Measurements from ENCODE around the gene GTSE1.
"Not testable (repeated sequence)": the region's sequence is repeated elsewhere in the genome, so short reads cannot be mapped to it uniquely, and the experiment has no call there.

Gene GTSE1

DNA sequence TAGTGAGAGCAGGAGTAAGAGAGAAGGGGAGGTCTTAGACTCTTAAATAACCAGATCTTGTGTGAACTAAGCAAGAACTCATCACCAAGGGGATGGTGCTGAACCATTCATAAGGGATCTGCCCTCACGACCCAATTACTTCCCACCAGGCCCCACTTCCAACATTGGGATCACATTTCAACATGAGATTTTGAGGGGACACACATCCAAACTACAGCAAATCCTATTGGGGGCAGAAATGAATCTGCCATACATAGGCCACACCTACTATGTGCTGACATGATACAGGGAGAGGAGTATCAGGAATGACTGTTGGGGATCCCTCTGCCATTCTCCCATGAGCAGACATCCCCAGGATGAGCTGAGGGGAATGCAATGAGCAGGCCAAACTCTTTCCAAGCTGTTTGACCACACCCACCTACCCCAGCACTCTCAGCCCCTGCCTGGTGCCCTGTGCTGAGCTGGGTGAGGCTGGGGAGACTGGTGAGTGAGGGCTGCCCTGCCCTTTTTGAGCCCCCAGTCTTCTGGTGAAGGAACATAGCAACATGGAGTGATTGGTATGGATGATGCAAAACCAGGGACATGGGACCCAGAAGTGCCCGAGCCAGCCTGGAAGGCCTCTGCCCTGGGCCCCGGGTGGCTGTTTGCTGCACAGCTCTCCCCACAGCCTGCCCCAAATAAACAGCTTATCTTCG lies 1.2 kb upstream of the GTSE1 start:
- DNase-seq = no peak

DNA sequence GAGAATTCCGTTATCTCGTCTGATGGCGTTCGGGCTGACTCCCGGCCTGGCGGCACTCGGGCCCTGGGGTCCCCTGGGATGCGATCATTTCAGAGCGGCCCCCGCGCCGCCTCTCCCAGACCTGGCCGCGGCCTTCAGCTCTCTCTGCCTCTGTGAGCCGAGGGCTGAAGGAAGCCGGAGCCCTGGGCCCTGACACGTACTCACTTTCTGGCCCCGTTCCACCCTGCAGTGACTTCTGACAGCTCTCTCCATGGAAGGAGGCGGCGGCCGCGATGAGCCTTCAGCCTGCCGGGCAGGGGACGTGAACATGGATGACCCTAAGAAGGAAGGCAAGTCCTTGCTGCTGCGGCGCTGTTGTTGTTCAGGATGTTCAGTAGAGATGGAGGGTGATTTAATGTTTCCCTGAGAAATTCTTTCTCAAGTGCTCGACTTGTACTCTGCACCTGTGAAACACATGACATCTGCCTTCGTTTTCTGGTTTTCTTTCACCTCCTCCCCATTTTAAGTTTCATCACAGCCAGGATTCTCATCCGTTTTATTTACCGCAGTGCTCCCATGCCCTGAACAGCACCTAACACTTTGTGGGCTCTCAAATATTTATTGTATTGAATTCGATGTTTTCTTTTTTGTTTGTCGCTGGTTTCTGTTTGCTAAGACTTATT lies 612 bp downstream of the GTSE1 start:
- no peak for DNase-seq

DNA sequence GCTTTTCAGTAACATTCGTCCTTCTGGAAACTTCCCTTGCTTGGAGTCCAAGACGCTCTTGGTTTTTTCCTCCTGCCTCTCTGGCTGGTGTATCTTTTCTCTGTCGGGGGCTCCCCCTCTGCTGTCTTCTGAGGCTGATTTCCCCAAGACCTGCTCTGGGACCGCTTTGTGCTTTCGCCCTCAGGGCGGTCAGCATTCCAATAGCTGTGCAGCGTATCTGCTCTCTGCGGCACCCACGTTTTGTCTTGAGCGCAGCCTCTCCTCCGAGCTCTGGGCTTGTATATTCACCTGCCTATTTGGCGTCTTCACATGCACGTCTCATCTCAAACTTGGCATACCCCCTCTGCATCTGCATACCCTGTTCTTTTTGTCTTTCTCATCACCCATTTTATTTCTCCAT lies 2.4 kb downstream of the GTSE1 start:
- DNase-seq = no peak

DNA sequence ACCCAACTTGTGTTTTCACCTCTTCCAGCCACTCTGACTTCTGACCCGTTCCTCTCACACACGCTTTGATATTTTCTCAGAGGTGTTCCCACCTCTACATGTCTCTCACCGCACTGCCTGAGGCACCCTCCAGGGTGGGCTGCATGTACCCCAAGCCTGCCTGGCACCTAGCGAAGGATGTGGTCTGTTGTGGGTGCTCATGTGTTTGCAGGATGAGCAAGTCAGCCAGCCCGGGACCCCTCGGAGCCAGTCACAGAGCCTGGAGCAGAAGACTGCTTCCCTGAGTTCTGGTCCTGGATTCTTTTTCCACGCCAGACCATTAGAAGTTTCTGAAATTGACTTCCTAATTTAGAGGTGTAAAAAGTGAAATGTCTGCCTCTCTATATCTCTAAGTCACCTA lies 3.8 kb downstream of the GTSE1 start:
- DNase-seq = no peak

DNA sequence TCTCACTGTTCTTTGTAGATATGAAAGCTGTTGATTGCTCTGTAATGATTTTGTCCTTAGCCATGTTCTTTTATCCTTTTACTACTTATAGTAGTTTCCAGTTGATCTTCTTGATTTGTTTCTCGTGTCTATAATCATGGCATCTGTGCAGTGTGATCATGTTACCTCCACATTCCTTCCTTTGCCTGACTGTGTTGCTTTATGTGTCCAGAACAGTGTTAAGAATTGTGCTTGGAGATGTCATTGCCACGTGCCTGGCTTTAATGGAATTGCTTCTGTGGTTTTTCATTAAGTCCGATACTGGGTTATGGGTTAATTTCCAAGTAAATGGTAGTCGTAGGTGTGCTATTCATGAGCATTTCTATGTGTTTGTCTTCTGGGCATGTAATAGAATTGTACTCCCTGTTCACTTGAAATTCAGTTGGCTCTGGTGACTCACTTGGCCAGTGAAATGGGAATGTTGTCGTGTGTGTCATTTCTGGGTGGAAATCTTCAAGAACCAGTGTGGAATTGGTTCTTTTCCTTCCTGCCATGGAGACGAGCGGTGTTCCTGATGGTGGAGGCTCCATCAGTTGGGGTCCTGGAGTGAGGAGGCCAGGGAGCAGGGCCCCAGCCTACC lies 6.8 kb downstream of the GTSE1 start:
- no peak for DNase-seq

DNA sequence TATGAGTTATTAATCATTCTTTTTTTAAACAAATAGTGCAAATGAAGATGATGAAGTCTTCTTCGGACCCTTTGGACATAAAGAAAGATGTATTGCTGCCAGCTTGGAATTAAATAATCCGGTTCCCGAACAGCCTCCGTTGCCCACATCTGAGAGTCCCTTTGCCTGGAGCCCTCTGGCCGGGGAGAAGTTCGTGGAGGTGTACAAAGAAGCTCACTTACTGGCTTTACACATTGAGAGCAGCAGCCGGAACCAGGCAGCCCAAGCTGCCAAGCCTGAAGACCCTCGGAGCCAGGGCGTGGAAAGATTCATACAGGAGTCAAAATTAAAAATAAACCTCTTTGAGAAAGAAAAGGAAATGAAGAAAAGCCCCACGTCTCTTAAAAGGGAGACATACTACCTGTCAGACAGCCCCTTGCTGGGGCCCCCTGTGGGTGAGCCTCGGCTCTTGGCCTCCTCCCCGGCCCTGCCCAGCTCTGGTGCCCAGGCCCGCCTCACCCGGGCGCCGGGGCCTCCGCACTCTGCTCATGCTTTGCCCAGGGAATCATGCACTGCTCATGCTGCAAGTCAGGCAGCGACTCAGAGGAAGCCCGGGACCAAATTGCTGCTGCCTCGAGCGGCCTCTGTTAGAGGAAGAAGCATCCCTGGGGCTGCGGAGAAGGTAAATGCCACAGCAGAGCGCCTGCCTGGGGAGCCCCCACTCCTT lies 11.8 kb downstream of the GTSE1 start:
- no peak for DNase-seq

DNA sequence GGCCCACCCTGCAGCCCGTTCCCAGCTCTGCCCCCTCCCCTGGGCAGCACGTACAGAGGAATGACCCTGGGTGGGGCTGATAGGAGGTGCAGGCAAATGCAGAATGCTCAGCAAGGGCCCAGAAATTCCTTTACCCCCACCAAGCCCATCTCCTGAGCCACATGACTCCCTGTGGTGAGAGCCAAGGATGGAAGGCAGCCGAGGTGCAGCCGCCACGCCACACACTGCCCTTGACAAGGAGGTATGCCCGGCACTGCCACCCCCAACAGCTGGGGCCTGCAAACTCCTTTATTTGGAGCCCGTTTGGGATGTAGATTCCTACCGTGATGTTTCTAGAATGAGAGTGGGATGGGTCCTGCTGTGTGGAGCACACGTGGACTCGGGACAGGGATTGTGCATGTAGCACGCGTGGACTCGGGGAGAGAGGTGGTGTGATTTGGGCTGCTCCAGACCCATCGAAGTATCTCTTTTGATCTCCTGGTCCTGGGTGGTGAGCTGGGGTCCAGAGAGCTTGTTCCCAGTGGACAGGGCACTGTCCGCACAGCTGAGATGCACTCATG lies 12.9 kb downstream of the GTSE1 start:
- no peak for DNase-seq

DNA sequence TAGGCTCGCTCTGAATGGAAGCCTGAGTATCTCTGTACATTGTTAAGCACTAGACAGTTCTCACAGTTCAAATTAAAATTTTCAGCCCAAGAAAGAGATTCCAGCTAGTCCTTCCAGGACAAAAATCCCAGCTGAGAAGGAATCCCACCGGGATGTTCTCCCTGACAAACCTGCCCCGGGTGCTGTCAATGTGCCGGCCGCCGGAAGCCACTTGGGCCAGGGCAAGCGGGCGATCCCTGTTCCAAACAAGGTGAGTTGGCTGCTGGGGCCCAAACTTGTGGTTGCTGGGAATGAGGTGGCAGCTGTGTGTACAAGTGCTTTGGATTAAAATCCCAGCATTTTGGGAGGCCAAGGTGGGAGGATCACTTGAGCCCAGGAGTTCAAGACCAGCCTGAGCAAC lies 15.4 kb downstream of the GTSE1 start:
- DNase-seq = no peak

DNA sequence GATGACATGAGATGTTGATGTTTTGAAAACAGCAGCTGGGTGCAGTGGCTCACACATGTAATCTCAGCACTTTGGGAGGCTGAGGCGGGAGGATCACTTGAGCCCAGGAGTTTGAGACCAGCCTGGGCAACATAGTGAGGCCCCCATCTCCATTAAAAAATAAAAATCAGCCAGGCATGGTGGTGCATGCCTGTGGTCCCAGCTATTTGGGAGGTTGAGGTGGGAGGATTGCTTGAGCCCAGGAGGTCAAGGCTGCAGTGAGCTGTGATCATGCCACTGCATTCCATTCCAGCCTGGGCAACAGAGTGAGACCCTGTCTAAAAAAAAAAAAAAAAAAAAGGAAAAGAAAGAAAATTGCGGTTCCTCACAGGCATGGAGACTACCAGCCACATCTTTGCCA lies 16.2 kb downstream of the GTSE1 start:
- DNase-seq = not testable (repeated sequence)

DNA sequence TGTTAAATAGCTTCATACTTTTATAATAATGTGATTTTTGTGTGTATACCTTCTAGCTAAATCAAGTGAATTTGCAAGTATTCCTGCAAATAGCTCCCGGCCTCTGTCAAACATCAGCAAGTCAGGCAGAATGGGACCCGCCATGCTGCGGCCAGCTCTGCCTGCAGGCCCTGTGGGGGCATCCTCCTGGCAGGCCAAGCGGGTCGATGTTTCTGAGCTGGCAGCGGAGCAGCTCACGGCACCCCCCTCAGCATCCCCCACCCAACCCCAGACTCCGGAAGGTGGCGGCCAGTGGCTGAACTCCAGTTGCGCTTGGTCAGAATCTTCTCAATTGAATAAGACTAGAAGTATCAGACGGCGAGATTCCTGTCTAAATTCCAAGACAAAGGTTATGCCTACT lies 19.3 kb downstream of the GTSE1 start:
- no peak for DNase-seq

DNA sequence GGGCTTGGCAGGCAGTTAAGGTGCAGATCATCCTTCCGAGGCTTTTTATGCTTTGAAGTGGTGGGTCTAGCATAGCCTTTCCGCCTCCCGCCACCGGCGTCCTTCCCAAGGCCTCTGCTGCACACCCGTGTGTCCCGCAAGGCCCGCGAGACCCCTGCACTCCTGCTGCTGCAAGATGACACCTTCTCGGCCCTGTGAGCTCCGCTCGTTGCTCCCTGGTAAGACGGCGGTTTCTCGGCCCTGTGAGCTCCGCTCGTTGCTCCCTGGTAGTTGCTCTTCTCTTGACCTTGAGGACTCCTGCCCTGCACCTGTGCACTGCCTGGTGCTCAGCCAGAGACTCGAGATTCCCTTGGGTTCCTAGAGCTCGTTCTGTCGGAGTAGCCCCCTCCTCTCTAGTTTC lies 21.0 kb downstream of the GTSE1 start:
- no peak for DNase-seq

DNA sequence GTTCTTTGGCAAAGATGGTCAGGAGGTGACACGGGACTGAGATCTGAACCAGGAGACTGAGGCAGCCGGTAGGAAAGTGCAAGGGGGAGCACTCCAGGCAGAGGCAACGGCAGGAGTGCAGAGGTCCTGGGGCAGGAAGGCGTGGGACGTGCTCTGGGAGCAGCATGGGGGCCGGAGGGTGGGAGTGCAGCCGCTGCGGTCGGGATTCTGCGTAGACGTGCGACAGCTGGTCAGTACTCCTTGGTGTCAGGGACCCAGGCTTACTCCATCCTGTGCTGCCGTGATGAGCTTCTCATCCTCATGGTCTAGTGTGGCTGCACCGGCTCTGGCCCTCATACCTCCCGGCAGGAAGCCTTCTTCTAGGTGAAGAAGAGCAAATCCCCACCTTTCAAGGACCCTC lies 21.9 kb downstream of the GTSE1 start:
- DNase-seq = no peak

DNA sequence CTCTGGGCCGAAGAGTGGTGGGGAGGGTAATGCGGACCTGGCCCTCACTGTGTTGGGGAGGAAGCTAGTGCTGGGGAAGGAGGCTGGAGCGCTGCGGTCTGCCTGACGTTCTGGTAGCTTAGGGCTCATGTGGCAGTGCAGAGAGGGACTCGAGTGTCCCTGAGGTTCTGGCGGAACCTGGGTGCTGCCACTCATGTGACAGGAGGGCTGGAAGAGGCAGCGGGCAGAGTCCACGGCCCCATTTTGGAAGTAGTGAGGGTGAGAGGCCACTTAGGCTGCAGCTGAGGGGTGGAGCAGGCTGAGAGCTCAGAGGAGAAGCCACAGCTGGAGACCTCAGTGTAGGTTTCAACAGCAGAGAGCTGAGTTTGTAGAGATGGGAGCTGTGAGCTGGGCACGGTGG lies 22.6 kb downstream of the GTSE1 start:
- DNase-seq = no peak

DNA sequence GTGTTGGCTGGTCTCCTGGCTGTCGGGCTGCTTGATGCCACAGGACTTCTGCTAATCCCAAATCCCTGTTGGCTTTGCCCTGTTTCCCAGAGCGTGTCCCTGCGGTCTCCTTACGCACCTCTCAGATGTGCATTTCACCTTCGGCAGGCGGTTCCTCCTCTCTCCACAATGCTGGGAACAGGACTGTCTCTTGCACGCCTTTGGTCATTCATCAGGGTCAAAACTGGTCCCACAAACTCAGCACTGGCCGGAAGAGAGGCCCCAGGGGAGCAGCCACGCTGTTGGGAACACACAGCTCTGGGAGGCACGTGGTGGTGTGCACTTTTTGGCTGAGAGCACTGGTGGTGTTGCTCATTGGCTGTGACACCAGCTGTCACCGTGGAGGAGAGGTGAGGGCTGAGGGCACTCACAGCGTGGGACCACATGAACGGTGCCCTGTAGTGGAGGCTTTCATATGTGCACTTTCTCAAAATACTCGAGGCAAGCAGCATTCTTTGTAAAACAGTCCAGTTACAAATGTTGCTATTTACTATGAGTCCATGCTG lies 23.6 kb downstream of the GTSE1 start:
- no peak for DNase-seq

DNA sequence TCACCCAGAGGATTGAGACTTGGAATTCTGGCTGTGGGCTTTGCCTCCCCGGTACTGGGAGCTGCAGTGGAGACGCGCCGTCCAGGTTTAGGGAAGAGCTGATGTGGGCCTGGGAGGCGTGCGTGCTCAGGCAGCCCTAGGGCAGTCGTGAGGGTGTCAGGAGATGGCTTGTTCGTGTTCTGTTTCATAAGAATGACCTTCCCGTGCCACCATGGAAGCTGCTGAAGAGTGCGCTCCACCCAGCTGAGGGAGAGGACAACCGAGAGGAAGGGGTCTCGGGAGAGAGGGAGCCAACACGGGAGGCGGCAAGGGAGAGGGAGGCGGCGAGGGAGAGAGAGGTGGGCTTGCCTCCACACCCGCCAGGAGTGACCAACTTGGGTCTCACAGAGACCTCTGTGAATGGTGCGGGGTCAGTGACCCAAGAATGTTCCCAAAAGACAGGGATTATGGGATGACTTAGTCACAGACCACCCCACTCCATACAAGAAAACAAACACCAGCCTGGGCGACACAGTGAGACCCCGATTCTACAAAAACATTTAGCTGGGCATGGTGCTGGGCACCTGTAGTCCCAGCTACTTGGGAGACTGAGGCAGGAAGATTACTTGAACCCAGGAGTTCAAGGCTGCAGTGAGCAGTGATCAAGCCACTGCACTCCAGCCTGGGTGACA lies 24.2 kb downstream of the GTSE1 start:
- DNase-seq = no peak

DNA sequence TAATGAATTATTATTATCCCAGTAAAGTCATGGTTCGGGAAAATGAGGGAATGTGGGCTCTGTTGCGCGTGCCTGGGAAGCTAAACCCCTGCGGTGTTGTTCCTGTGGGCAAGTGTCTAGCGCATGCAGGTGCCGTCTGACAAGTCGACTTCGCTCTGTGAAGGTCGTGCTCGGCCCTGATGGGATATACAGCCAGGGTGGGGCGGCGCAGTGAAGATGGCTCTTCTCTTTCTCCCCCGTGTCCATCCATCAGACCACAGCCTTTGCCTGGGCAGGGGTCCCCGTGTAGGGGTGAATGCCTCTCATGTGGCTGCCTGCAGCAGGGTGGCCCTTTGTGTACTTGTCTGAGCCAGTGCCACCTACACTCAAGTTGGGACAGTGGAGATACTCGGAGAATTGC lies 26.0 kb downstream of the GTSE1 start:
- no peak for DNase-seq

DNA sequence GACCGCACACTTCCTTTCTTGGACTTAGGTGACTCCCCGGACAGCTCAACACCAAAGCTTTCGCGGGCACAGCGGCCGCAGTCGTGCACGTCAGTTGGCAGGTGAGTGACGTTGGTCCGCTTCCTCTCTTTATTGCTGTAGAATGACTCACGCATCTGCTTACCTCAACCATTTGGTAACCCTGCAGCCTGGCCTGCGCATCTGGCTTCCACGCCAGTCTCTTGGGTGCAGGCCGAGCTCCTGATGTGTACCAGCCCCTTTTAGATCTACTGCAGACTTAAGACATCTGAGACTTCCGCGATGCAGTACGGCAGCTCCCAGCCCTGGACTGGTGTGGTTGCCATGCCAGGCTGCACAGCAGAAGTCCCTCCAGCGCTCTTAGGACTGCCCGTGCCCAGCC lies 26.5 kb downstream of the GTSE1 start:
- no peak for DNase-seq

DNA sequence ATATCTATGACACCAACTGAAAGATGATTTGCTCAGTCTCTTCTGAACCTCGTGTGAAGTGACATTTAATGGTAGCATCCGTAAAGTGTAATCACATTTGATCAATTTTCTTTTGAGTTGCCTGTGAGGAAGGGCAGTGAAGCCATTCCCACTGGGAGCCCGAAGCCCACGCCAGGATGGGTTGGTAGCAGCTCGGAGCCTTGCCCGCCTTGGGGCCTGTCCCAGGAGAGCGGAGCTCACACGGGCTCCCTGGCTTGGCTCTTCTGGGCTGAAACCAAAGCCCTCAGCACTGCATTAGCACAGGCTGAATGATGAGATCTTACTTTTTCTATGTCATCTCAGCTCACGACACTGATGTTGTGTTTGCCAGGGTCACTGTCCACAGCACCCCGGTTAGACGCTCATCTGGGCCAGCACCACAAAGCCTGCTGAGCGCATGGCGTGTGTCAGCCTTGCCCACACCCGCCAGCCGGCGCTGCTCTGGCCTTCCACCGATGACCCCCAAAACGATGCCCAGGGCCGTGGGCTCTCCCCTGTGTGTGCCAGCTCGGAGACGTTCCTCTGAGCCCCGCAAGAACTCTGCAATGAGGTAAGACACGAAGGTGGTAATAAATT lies 29.5 kb downstream of the GTSE1 start:
- DNase-seq = no peak

DNA sequence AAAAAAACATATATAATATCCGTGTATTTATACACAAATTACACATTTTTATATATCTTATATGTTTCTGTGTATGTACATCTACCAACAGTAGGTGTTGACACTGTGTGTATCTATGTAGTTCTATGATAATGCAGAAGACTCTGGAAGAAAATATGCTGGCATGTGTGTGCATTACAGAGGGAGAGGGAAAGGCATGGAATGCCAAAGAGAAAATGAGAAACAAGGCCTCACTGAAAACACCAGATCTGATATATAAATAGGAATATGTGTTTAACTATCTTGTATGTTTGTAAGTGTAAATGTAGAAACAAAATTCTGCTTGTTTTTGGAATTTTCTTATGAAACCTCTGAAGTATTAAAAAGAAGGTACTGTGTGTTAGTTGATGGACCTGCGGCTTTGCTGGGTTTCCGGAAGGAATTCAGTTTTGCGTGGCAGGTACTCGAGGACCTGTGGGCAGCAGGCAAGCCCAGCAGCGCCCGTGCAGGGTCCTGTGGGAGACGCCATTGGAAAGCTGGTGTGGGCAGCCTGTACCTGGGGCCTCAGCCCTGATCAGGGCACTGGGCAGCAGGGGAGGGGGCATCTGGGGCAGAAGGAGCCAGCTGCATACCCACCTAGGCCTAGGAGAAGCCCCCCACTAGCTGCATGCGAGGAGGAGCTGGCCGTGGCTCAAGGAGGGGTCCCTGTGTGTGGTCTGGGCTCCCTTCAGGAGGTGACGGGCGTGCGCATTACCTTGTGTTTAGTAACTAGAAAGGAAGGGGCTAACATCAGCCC lies 31.2 kb downstream of the GTSE1 start:
- DNase-seq = no peak

DNA sequence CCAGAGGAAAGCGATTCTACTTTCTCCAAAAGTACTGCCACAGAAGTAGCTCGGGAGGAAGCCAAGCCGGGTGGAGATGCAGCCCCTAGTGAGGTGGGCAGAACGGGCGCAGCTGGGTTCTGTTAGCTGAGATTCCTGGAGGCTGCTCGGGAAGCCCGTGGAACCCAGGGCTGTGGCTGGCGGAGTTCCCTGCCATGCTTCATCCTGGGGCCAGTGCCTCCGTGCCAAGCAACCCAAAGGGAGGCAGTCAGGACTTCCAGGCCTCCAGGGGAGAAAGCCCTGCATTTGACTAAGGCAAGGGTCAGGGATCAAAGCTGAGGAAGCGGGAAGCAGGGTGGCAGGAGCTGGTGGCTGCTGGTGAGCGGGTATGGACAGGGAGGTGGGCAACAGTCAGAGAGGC lies 32.1 kb downstream of the GTSE1 start:
- no peak for DNase-seq

DNA sequence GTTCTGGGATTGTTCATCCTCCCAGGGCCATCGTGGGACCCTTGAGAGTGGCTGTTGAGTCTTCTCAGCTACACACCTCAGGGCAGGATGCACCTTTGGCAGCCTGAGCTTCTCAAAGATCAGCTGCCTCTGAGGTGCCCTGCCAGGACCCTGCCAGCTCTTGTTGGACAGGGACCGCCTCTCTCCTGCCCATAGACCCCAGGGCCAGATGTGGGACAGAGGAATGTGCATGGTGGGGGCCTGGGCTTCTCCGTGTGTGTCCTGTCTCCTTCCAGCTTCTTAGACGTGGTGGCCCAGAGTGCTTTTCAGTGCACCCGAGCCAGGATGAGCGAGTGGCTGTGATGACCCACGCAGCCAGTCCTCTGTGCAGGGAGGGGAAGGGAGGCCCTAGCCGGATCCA lies 32.9 kb downstream of the GTSE1 start:
- no peak for DNase-seq

Measured in eye (tissue), 1 donor.